G401 (cell line): Measurements from ENCODE around the gene PKNOX2. TPM values are rescaled to one million over a fixed set of nuclear protein-coding genes. Genes with fewer than 3 reads are reported as not detected.
A peak's percentile ranks its signal among the peaks of the same experiment; 100 is the strongest.

Source experiments
- DNase-seq: peaks from one replicate; pipeline ENCODE4 v3.0.0-alpha.2; 2015; ENCODE audit warnings: low spot score
- in situ Hi-C: cut with HindIII; loops from 2 replicates; pipeline ENCODE4 v1.10.0; 2016; ENCODE audit warnings: low sequenced_read_pairs, mixed read lengths
- total RNA-seq: library from RNA; depleted of rRNA; stranded (reverse); fragments of >200 nt; shearing (Covaris generic); gene quantifications from 2 replicates; pipeline ENCODE4 v1.2.3, GENCODE V29; 2014

Gene PKNOX2
- total RNA-seq, 1 experiment from 2014 or later: 4.6 TPM

GRCh38 chr11:125338886-125339811, 174.6 kb downstream of the PKNOX2 start:
- in situ Hi-C loops: no loop called here
- DNase-seq: no peak

DNA sequence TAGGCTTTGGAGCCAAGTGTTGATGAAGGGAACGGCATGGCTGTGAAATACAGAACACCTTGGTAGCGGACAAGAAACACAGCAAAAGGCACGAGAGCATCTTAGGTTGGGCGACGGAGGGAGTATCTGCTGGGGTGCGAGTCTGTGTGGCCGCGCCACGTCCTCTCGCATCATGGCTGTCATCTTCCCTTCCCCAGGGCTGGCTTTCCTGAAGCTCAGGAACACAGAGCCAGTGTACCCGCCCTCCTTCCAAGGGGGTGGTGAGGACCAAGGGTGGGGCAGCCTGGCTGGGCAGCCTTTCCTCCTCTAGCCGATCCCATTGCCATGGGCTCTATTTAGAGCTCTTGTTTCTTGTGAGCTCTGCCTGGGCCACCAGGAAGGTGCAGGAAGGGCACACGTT, 177.1 kb downstream of the PKNOX2 start:
- DNase-seq: no peak
- in situ Hi-C loops: no loop called here

DNA sequence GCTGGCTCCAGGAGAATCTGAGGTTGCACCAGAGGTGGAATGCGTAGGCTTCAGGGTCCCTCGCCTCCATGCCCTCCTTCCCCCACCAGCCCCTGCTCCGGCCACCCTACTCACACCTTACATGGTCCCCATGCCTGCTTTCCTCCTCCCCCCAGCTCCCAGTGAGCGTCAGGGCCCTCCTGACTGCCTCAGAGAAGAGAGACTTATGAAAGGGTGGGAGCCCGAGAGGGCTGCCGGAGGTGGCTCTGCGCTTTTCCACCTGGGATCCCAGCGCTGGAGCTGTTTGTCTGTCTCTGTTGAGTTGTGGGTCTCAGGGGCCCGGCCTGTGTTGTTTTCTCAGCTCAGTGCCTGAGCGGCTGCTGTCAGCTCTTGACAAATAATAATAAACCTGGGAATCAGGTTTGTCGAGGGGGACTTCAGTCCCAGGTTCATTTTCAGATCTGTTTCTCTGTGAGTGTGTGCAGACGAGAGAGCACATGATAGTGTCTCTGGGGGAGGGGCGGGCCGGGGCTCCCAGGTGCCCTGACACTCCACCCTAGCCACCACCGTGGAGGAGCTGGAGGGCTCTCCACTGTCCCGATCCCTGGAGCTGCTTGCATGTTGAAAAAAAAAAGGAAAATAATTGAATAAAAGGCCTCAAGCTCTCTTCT, 177.9 kb downstream of the PKNOX2 start:
- no peak for DNase-seq
- in situ Hi-C loops: no loop called here

DNA sequence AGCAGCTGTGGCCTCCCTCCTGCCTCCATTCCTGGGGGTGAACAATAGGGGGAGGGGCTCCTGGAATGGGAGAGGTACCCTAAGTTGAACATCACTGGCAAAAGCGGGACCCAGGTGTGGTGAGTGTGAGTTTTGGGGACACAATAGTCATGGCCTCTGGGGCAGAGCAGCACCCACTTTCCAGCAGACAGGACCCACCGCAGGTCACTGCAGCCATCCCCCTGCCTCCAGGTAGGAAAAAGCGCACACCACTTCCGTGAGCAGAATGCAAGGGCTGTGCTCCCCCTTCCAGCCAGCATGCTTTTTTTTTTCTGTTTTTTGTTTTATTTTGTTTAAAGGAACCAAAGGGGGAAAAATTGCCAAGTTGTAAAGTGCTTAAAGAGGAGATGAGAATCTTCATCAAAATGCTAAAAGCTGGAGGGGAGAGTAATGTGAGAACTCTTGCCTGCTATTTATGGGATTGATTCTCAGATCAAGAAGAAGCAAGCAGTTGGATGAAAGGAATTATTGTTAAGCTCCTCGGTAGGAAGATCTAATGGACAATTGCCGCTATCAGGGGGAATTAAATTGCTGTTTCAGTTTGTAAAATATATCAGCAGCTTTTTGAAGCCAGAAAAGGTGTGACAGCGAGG, 178.7 kb downstream of the PKNOX2 start:
- in situ Hi-C loops: no loop called here

DNA sequence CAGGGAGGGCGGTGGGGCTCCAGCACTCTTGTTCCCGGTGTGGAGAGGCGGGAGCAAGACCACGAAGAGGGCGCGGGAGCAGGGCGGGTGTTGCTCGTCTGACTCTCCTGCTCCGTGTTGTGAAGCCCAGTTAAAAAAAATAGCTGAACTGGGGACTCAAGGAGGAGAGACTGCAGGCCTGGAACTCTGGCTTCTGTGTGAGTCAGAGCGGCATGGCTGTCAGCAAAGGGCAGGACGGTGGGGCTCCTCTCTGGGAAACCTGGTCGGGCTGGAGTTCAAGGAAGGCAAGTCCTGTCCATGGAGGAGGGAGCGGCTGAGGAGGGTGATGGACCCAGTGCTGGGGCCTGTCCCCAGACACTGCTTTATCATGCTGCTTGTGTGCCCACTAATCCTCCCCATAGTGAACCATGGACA, 179.2 kb downstream of the PKNOX2 start:
- in situ Hi-C loops: no loop called here
- DNase-seq: no peak

More for the DNA sequence above, 178.7 kb downstream of the PKNOX2 start:
- no peak for DNase-seq

- DNase-seq: no peak
- in situ Hi-C loops: no loop called here
Measured at GRCh38 chr11:125344846-125345420, 180.4 kb downstream of the PKNOX2 start.

DNA sequence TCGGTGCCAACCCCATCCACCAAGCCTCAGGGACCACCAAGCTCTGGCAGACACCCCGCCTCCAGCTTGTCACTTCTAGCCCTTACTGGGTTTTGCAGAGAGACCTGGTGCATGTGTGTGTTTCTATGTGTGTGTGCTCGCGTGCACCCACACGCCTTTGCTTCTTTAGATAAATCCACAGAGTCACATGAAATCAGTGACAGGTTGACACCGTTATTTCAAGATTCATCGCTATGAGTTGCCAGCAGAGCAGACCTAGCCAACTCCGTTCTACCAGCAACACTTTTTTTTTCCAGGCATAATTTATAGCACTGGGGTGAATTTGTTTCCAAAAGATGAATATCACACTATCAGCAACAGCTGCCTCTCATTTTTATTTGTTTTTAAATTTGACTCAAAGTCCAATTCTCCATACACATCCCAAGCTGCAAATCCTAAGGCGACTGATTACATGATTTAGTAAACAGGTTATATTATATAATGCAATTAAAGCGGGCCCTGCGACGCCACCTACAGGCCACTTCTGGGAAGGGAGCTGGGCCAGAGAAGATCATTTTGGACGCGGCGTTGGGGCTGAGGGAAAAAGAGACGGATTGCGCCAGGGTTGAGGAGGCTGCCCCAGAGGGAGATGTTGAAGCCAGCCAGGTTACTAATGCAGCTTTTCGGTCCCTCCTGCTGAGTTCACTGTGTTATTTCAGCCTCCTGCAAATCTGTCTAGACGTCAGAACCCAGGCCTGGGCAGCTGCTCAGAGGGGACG, 181.0 kb downstream of the PKNOX2 start:
- in situ Hi-C loops: no loop called here
- DNase-seq: peak; percentile 89

GRCh38 chr11:125346179-125346530, 181.6 kb downstream of the PKNOX2 start:
- peak; percentile 60 for DNase-seq
- in situ Hi-C loops: no loop called here

- in situ Hi-C loops: no loop called here
- no peak for DNase-seq
Measured at GRCh38 chr11:125346565-125347260, 182.2 kb downstream of the PKNOX2 start.

GRCh38 chr11:125347261-125347585, 182.7 kb downstream of the PKNOX2 start:
- no peak for DNase-seq
- in situ Hi-C loops: no loop called here

GRCh38 chr11:125348141-125348651, 183.6 kb downstream of the PKNOX2 start:
- DNase-seq: no peak
- in situ Hi-C loops: no loop called here

DNA sequence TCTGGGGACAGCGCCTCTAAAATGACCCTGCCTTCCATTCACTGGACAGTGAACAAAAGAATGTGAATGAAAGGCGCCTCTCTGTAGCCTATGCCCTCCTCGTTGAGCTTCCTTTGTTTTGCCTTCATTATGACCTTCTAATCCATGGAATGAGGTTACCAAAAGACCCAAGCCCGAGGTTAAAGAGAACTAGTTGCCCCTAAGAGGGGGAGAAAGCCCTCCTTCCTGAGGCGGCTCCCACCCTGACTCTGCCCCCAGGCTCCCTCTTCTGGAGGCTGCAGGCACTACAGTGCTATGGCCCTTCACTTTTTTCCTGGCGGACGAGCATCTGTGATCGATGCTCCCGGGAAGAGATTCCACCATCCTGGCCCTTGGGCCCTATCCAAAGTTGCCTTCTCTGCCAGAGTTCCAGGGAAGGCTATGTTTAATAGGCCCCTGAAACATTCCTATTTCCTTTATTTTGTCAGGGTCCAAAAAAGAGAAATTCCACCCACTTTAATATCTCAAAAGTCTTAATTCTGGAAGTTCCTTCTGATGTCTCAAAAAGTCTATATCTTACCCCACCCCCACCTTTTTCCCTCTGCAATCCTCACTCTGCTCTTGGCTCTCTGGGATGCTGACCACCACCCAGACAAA, 184.2 kb downstream of the PKNOX2 start:
- in situ Hi-C loops: no loop called here
- DNase-seq: peak; percentile 71

DNA sequence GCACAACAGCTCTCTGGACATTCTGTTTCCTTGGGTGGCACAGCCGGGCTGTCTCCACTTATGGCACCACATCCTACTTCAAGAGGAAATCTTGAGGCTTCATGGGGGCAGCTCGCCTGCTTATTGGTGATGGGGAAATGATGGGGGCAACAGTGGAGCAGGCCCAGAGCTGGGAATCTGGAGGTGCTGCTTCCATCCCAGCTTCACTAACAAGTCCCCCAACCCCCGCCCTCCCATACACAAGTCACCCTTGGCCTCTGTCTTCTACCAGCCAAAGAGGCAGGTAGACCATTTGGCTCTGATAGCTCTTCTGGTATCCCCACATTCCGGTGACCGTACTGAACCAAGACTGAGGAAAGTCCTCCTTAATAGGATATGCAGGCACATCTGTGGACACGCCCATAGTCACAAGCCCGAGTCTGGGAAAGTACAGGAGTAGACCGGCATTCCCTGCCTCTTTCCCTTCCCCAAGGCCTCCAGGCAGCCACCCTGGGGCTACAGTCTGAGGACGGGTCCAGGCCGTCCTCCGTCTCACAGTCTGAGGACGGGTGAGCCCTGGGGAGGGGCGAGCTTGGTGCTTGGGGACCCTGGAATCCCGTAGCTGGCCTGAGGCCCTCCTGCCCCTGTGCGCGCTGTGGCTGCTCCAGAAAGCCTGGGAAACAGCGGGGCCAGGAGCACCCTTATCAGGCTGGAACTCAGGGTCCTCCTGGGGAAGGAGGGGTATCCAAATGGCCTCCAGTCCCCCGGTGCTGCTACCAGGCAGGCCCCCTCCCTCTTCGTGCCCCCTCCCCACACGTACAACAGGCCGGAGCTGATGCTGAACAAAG, 185.9 kb downstream of the PKNOX2 start:
- no peak for DNase-seq
- in situ Hi-C loops: no loop called here

DNA sequence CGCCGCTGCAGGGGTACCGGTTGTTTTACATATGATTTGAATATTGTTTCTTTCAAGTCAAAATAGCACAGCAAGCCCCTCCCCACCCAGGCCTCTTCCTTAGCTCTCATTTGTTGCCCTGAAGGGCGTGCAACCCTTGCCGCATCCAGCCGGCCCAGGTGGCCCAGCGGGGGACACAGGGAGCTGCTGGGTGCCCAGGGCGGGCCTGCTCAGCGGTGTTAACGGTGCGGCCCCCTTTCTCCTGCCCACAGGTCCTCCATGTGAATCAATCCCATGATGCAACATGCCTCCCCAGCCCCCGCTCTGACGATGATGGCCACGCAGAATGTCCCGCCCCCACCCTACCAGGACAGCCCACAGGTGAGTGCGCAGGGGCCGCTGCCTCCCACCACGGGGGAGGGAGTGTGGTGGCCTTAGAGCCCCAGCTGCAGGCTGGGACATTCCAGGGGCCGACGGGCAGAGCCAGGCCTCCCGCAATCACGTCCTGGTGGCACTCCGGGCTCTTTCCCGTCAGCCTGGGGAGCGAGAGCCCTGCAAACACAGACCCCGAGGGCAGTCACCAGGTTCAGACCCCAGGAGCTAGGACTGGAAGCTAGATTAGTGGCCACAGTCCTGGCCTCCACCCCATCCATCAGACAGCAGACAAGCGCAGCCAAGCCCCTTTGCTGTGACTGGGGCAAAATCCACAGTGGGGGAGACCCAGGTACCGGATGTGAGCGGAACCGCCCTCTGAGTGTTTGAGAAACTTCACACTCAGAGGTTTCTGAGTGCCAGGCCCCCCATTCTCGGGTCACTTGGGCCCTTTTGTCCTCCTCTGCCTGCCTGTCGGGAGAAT, 186.7 kb downstream of the PKNOX2 start:
- in situ Hi-C loops: no loop called here
- DNase-seq: no peak

- in situ Hi-C loops: no loop called here
- DNase-seq: no peak
Measured at GRCh38 chr11:125351868-125352250, 187.3 kb downstream of the PKNOX2 start.

GRCh38 chr11:125356797-125357196, 192.2 kb downstream of the PKNOX2 start:
- in situ Hi-C loops: no loop called here
- no peak for DNase-seq
